ENCODE results near the gene EFHC1. TPM values are rescaled to one million over a fixed set of nuclear protein-coding genes. Genes with fewer than 3 reads are reported as not detected.
A peak's percentile ranks its signal among the peaks of the same experiment; 100 is the strongest.

Gene EFHC1
- total and polyA plus RNA-seq, 2 of the 13 experiments (the other 11 are each of a cell fraction or from before 2014, with no cell fraction given): 23.4 to 29.5 TPM

DNA sequence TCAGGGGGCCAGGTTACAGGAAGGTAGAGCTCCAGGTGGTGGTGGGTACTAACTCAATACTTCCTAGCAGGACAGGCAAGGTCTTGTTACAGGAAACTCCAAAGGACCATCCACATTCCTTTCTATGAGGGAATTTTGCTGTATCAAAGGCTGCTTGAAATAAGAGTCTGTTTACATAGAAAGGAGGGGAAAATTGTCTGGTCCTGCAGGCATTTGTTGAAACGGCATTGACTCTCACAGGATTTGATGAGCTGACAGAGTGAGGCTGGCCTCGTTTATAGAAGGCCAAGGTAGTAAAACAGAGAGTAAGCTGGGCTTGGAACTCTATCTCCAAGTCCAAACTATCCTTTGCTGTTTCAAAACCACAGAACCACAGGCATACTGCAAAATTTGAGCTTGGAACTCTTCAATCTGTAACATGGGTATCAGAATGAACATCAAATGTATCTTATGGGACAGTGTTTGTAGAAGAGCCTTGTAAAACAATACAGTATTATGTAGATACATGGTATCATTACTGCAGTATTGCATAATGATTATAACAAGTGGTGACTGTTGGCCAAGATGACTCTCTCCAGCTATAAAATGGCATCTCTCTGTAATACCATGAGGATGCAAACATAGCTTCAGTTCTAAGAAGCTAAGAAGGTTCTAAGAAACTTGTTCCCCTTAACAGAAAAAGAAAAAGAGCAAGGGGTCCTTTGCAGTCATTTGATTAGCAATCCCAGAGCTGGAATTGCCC lies 95.2 kb downstream of the EFHC1 start:
- Histone ChIP-seq H4K20me1 (ENCODE audit: insufficient read depth, low read length) (no peaks in the 10 kb centered on the region), H3K4me3 (replicated peaks in 1 of 3; ENCODE audit: insufficient read depth in 1 of 3, low read depth in 2 of 3, low read length in 3 of 3) (no peak overlapping the region), H3K9ac (ENCODE audit: insufficient read depth, low read depth, low read length) (no peak overlapping the region), H3K36me3 (replicated peaks in 1 of 2; ENCODE audit: control insufficient read depth in 1 of 2, insufficient read depth in 2 of 2, low read length in 2 of 2) (peaks cover 42 to 89% of the 10 kb centered on the region in 2 experiments), H3K27ac (ENCODE audit: extremely low read length, insufficient read depth, low read length) (no peak overlapping the region), H2AFZ (ENCODE audit: low read length) (no peak overlapping the region), H3K79me2 (ENCODE audit: insufficient read depth, low read length) (peaks cover 30% of the 10 kb centered on the region), H3K4me2 (ENCODE audit: low read depth, low read length) (no peak overlapping the region), H3K4me1 (ENCODE audit: insufficient read depth, low read length) (peaks cover 63% of the 10 kb centered on the region), H3K9me3 (ENCODE audit: low read length) (no peaks in the 10 kb centered on the region), H3K27me3 (ENCODE audit: control insufficient read depth in 1 of 2, insufficient read depth in 2 of 2, low read length in 2 of 2) (no peaks in the 10 kb centered on the region)
- no TSS peak for BruUV-seq (replicated peaks)
- intact Hi-C loops (cut with micrococcal nuclease; ENCODE audit: unreplicated experiment): loop anchor here (2.0 to 10.0 kb wide), 2 partner anchors 95 to 149 kb away; partner anchors contain the start of gene EFHC1
- FAIRE-seq (no peak), ATAC-seq (no peak), DNase-seq (ENCODE audit: low spot score) (peak; percentile 72)
- ChIA-PET CTCF (ENCODE audit: low intra/inter-chr PET ratio, low total read pairs) (no interaction called here), POLR2A (interaction anchor here (0.7 to 4.3 kb wide), 3 partner anchors 29 to 189 kb away, joined by 3 to 22 read pairs (median 3); no protein-coding TSS in a partner anchor)
- WGBS (ENCODE audit: low lambda C conversion rate): 26% methylated on average over 2 of the region's 2 CpGs
- in situ Hi-C loops (cut with HindIII; ENCODE audit: extremely low pct_ligation_motif_present, low pct_unique_long_range_greater_than_20kb): loop anchor here (5.0 kb wide), 1 partner anchor 62 kb away; the partner anchor contains the start of gene TRAM2
- no peak for TF ChIP-seq SMAD3 (CRISPR knock-in tag; IDR thresholded peaks at IDR 0.05)
- 0 out of 2 replicates have a peak, but pooled peaks have one; percentile 29 for TF ChIP-seq SIX4 (CRISPR knock-in tag; IDR thresholded peaks at IDR 0.05)
- TF ChIP-seq KAT7 (CRISPR knock-in tag; IDR thresholded peaks at IDR 0.05; ENCODE audit: borderline replicate concordance): no peak
- no peak for TF ChIP-seq ZNF317 (CRISPR knock-in tag; IDR thresholded peaks at IDR 0.05)
- TF ChIP-seq HNRNPK (IDR thresholded peaks at IDR 0.05; ENCODE audit: low read depth, low read length, poor library complexity, severe bottlenecking): no peak
- TF ChIP-seq MED13 (CRISPR knock-in tag; IDR thresholded peaks at IDR 0.05): no peak
- TF ChIP-seq SOX6 (IDR thresholded peaks at IDR 0.05): no peak
- TF ChIP-seq SOX6 (CRISPR knock-in tag; IDR thresholded peaks at IDR 0.05): no peak
- TF ChIP-seq, protein P1, sequence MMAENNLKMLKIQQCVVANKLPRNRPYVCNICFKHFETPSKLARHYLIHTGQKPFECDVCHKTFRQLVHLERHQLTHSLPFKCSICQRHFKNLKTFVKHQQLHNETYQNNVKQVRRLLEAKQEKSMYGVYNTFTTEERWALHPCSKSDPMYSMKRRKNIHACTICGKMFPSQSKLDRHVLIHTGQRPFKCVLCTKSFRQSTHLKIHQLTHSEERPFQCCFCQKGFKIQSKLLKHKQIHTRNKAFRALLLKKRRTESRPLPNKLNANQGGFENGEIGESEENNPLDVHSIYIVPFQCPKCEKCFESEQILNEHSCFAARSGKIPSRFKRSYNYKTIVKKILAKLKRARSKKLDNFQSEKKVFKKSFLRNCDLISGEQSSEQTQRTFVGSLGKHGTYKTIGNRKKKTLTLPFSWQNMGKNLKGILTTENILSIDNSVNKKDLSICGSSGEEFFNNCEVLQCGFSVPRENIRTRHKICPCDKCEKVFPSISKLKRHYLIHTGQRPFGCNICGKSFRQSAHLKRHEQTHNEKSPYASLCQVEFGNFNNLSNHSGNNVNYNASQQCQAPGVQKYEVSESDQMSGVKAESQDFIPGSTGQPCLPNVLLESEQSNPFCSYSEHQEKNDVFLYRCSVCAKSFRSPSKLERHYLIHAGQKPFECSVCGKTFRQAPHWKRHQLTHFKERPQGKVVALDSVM (CRISPR knock-in tag; IDR thresholded peaks at IDR 0.05): peak; percentile 32; the same call in 1 of the 2 replicates
- TF ChIP-seq TEAD3 (CRISPR knock-in tag; optimal IDR thresholded peaks at IDR 0.05; ENCODE audit: borderline replicate concordance): peak; percentile 15
- no peak for TF ChIP-seq MATR3 (CRISPR knock-in tag; IDR thresholded peaks at IDR 0.05)
- TF ChIP-seq, protein P2, sequence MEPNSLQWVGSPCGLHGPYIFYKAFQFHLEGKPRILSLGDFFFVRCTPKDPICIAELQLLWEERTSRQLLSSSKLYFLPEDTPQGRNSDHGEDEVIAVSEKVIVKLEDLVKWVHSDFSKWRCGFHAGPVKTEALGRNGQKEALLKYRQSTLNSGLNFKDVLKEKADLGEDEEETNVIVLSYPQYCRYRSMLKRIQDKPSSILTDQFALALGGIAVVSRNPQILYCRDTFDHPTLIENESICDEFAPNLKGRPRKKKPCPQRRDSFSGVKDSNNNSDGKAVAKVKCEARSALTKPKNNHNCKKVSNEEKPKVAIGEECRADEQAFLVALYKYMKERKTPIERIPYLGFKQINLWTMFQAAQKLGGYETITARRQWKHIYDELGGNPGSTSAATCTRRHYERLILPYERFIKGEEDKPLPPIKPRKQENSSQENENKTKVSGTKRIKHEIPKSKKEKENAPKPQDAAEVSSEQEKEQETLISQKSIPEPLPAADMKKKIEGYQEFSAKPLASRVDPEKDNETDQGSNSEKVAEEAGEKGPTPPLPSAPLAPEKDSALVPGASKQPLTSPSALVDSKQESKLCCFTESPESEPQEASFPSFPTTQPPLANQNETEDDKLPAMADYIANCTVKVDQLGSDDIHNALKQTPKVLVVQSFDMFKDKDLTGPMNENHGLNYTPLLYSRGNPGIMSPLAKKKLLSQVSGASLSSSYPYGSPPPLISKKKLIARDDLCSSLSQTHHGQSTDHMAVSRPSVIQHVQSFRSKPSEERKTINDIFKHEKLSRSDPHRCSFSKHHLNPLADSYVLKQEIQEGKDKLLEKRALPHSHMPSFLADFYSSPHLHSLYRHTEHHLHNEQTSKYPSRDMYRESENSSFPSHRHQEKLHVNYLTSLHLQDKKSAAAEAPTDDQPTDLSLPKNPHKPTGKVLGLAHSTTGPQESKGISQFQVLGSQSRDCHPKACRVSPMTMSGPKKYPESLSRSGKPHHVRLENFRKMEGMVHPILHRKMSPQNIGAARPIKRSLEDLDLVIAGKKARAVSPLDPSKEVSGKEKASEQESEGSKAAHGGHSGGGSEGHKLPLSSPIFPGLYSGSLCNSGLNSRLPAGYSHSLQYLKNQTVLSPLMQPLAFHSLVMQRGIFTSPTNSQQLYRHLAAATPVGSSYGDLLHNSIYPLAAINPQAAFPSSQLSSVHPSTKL (CRISPR knock-in tag; IDR thresholded peaks at IDR 0.05): peak; percentile 16; the same call in 1 of the 2 replicates
- peak; percentile 47; the same call in 1 of the 2 replicates for TF ChIP-seq CEBPB (IDR thresholded peaks at IDR 0.05; ENCODE audit: borderline replicate concordance, low read depth, low read length)
- TF ChIP-seq ZNF124 (CRISPR knock-in tag; IDR thresholded peaks at IDR 0.05): no peak
- TF ChIP-seq SMAD1 (CRISPR knock-in tag; IDR thresholded peaks at IDR 0.05; ENCODE audit: borderline replicate concordance, low read depth): no peak
- no peak for TF ChIP-seq FOXA1 (IDR thresholded peaks at IDR 0.05)
- 0 out of 2 replicates have a peak, but pooled peaks have one; percentile 18 for TF ChIP-seq FOXA1 (CRISPR knock-in tag; IDR thresholded peaks at IDR 0.05)
- no peak for TF ChIP-seq TBX3 (IDR thresholded peaks at IDR 0.05; ENCODE audit: borderline replicate concordance)
